ENCODE data around the gene XYLB.
"Not testable (repeated sequence)": the region's sequence is repeated elsewhere in the genome, so short reads cannot be mapped to it uniquely, and the experiment has no call there.

Gene XYLB

DNA sequence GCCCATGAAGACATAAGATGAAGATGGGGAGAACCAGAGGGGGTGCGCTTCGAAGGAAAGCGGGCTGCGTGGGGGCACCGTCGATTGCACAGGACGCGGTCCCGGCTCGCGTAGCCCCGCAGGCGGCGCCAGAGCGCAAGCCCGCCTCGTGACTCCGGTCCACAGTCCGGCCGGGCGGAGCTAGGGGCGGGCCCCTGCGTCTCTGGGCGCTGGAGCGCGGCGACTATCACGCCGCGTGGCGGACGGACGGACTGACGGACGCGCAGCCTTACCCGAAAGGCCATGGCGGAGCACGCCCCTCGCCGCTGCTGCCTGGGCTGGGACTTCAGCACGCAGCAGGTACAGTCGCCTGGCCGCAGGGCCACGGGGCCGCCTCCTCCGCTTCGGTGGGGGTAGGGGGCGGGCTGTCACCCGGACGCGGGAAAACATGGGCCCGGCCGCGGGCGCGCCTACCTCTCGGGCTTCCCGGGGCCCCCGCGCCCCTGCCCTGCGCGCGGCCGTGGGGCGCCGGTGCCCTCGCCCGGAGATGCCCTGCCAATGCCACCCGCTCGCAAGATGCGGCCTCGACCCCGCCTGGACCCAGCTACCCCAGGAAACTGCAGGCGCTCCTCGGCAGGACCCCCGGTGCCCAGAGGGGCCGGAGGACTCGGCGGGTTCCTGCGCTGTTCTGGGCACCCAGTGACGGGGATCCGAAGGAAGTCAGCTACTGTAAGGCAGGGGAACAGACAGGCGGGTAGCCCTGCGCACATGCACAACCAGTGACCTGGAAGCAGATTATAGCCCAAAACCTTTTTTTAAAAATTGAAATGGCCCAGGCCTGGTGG, at the start of gene XYLB:
Gene XYLB, plus strand, starts transcription at position 199 of the 824 bp plus-strand sequence. Its CDS starts 84 bp downstream, at position 283.
- peak; percentile 89 for DNase-seq (ENCODE audit: low spot score)

DNA sequence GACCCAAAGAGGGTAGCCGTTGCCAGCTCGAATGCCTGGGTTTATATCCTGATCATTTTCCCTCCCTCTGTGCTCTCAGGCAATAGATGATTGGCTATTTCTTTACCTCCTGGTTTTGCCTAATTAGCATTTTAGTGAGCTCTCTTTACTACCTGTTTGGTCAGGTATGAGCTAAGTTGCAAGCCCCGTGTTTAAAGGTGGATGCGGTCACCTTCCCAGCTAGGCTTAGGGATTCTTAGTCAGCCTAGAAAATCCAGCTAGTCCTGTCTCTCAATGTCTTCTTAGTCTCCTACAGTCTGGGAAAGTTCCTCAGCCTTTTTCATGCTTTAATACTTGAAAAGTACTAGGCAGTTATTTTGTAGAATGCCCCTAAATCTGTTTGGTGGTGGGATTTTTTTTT, 49.5 kb upstream of the XYLB start:
- not testable (repeated sequence) for DNase-seq (ENCODE audit: low spot score)

DNA sequence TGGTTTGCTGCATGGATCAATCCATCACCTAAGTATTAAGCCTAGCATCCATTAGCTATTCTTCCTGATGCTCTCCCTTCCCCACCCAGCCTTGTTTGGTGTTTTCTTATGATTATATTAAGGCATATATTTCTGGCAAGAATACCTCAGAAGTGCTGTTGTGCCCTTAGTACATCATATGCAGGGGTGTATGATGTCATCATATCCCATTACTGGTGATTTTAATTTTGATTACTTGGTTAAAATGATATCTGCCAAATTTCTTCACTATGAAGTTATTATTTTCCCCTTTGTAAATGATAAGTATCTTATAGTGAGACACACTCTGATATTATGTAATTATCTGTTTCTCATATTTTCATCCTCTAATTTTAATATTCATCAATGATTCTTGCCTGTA, 49.0 kb upstream of the XYLB start:
- no peak for DNase-seq (ENCODE audit: low spot score)

DNA sequence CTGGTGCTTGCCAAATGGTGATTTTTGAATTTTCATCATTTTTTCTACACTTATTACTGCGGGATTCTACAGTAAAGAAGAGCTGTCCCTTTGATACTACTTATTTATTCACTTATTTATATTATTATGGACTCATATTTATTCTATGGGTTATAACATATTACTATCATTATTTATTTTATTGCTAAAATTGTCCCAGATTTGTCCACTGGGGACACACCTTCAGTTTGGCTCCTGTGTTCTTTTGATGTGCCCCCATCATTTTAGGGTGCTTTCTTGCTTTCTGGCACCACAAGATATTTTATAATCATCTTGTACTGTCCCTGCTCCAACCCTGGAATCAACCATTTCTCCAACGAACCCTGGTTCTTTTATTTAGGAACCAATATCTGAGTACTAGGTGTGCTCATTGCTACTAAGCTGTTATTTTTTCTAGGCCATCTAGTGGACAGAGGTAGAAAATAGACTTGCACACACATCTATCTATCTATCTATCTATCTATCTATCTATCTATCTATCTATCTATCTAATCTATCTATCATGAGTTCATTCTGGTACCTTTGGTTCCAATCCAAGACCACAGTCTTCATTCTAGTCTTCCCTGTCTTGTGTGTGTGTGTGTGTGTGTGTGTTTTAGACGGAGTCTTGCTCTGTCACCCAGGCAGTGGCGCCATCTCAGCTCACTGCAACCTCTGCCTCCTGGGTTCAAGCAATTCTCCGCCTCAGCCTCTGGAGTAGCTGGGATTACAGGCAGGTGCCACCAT, 48.5 kb upstream of the XYLB start:
- no peak for DNase-seq (ENCODE audit: low spot score)

DNA sequence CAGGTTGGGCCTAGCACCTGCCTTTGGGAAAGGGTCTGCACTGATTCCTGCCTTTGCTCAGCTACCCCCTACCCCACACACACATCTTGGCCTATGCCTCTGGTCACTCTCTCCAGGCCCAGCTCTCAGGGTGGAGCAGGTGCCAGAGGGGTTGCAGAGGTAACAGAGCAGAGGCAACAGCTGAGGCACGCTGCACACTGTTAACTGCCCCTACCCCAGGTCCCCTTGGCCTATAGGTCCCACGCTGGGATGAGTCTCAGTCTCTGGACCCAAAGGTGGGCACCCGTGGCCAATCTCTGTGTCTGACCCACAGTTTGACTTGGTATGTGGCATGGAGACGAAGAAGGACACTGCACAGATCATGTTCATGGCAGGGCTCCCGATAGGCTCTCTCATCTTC, 39.6 kb upstream of the XYLB start:
- no peak for DNase-seq (ENCODE audit: low spot score)

DNA sequence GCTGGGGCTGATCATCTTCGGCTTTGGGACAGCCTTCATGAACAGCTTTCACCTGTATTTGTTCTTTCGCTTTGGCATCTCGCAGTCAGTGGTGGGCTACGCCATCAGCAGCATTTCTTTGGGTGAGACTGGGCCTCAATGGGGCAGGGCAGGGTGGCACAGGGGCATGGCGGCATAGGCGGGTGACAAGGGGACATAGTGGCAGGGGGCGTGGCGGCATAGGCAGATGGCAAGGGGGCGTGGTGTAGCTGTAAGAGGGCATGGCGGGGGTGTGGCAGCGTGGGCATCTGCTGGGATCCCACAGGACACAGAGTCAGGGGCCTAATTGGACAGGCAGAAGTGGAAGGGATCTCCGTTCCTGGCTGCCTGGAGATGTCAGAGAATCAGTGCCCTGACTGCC, 39.0 kb upstream of the XYLB start:
- no peak for DNase-seq (ENCODE audit: low spot score)

DNA sequence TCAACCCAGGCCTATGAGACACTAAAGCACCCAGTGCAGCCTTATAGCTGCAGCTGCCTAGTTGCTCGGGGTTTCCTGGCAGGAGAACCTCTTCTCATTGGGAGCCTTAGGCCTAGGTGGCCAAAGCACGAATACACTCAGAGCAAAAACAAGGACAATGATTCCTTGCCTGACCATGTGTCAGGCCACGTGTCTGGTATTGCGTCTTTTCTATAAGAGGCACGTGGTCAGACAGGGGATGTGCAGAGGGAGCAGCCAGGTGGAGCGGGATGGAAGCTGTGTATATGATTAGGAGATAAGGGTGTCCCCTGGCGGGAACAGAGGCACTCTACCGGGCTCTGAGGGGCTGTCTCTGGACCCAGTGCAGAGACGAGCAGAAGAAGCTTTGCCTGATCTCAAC, 38.1 kb upstream of the XYLB start:
- no peak for DNase-seq (ENCODE audit: low spot score)

DNA sequence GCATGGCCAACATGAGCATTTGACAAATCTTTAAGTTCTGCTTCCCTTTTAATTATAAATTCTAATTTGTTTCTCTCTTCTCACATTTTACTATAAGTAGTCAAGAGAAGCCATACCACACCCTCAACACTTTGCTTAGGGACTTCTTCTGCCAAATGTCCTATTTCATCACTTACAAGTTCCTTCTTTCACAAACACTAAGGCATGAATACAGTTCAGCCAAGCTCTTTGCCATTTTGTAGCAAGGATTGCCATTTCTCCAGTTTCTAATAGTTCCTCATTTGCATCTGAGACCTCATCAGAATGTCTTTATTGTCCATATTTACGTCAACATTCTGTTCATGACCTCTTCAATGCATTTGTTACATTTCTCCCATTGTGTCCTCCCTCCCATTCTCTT, 35.1 kb upstream of the XYLB start:
- no peak for DNase-seq (ENCODE audit: low spot score)

DNA sequence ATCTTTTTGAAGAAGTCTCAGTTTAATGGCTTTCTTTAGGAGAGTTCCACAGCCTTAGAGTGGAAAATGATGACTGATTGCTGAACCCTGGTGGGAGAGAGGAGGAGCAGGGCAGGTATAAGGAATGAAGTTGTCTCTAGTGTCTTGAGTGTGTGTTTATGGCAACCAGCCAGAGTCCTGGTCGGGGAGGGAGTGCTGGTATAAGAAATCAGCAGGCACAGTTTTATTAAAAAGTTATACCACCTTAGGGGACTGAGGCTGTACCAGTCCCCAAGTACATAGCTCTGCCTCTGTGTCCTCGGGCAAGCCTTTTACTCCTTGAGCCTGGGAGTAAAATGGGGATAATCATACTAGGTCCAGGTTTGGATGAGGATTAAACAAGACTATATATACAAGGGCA, 34.6 kb upstream of the XYLB start:
- no peak for DNase-seq (ENCODE audit: low spot score)

DNA sequence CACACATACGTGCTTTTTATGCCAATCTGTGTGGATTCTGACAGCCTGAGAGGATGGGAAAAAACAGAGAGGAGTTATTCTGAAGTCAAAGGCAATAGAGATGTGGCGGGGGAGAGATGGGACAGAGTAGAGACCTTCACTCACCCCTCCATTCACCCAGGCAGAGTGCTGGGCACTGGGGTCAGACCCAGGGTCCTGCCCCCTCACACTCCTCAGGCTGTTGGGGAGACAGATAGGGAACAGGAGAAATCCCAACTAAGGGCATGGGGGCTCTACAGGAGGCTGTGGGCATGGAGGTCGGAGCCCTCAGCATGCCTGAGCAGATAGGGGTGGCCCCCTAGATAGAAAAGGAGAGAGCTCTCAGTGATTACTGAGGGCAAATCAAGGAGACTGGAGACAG, 34.2 kb upstream of the XYLB start:
- DNase-seq (ENCODE audit: low spot score), result no peak

DNA sequence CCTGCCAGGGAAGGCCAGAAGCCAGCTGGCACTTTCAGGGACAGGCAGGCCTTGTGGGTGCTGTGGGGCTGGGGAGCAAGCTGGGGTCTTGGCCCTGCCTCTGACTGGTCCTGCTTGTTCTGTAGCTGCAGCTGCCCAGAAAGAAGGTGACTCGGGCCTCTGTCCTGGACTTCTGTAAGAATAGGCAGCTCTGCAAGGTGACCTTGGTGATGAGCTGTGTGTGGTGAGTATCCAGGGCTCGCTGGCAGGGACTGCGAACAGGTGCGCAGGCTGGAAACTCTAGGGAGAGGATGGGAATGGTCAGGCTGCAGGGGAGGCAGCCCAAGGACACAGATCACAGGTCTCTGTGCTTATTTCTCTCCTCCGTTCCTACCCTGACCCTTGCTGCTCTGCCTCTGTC, 33.3 kb upstream of the XYLB start:
- no peak for DNase-seq (ENCODE audit: low spot score)

DNA sequence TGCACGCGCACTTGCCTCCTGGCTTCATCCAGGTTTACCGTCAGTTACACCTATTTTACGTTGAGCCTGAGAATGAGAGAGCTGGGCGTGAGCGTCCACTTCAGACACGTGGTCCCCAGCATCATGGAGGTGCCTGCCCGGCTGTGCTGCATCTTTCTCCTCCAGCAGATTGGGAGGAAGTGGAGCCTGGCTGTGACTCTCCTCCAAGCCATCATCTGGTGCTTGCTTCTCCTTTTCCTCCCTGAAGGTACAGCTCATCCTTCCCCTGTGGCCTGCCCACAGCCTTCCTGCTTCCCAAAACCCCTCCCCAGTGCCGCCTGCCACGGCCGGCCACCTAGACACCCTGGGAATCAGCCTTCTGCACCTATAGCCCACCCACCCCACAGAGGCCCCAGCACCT, 32.9 kb upstream of the XYLB start:
- no peak for DNase-seq (ENCODE audit: low spot score)

DNA sequence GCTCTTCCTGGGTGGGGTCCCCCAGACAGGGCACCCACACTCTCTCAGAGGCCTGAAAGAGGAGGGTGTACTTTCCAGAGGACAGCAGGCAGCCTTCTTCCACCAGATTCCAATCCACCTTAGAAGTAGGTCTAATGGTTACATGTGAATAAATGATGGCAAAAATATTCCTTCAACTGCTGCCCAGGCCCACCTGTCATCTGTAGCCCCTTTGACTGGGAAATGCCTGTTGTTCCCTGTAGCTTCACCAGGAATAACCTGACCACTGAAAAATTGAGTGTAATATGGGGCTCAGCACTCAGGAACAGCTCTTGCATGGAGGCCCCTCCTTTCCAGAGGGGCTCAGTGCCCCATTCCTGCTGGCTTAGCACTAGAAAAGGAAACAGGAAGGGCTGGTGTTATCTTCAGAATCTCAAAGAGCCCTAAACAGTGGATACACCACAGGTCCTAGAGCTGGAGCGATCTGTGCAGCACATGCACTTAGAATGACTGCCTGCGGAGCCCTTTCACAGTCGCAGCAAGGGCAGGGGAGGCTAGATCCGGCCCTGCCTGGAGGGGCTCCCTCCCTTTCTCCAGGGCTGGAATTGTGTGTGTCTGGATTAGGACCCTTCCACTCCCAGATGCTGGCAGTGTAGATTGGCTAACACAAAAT, 32.3 kb upstream of the XYLB start:
- no peak for DNase-seq (ENCODE audit: low spot score)

DNA sequence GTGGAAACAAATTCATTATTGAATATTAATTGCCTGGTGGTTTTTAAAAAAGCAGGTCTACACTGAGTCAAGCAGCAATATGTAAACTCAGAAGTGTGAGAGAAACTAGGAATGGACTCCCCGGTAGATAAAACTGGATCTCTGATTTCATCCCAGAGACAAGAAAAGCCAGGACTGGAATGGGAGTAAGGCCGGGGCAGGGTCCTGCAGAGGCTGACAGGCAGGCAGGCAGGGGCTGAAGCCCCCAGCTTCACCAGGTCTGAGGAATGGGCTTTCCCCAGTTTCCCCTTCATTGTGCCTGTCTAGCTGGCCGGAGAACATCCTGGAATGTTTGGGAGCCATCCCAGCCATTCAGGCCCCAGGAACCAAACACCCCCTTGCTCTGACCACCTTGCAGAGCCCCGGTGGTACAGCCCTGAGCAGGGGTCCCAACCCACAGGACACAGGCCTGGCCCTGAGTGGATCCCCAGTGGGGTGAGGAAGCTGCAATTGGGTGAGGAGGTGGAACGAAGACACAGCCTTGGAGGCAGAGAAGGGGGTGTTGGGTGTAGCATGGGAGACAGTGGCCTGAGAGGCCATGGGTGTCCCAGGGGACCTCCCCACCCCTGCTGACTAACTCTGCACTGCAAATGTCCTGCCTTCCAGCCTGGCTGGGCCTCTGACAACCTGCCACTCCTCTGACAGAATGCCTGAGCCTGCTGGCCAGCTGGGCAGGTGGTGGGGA, 31.7 kb upstream of the XYLB start:
- DNase-seq (ENCODE audit: low spot score), result no peak

DNA sequence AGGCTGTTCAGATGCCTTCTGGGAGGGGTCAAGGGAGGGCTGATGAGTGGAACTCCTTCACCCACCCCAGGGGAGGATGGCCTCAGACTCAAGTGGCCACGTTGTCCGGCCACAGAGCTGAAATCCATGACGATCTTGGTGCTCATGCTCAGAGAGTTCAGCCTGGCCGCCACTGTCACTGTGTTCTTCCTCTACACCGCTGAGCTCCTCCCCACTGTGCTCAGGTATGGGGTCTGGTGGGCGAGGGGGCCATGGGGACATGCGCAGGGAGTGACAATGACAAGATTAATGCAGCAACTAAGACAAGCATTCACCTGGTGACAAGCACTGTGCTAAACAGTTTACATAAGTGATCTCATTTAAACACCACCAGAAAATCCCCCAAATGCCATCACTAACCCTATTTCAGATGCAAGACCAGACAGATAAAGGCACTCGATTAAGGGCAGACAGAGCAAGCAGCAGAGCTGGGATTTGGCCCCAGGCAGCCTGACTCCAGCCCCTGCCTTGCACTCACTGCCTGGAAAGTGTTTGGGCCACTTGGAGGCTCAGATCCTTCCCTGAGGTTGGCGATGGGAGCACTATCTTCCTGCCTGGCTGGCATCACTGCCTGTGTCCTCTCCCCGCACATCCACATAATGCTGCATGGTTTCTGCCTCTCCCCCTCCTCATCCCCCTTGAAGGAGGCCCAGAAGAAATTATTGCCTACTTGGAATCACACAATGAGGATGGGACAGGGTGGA, 30.9 kb upstream of the XYLB start:
- no peak for DNase-seq (ENCODE audit: low spot score)

DNA sequence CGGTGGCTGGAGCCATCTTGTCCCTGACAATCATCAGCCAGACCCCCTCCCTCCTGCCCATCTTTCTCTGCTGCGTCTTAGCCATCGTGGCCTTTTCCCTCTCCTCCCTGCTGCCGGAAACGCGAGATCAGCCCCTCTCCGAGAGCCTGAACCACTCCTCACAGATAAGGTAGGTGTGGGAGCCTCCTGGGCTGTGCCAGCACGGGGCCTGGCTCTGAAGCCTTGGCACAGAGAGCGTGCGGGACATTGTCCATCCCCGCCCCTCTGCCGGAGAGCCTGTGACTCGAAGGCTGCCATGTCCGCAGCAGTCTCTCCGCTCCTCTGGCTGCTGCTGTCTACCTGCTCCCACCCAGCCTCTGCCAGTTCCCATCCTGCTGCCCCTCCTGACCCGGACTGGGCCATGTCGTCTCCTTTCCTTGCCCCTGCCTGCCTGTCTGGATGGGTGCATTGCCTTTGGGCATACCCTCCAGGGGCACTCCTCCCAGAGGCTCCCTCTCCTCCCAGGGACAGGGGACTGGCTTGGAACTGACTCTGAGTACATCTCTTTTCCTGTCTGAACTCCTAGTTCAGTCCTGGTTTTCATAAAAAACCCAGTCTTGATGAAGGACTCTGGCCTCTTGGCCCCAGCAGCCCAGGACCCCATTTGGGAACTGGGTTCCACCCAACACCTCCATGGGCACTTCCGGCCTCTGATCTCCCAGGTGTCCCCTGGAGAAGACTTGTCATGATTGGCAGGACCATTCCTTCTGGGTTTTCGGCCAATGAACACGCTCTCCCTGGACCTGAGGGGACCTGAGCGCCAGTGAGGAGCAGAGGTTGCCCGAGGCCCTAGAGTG, 30.0 kb upstream of the XYLB start:
- no peak for DNase-seq (ENCODE audit: low spot score)

DNA sequence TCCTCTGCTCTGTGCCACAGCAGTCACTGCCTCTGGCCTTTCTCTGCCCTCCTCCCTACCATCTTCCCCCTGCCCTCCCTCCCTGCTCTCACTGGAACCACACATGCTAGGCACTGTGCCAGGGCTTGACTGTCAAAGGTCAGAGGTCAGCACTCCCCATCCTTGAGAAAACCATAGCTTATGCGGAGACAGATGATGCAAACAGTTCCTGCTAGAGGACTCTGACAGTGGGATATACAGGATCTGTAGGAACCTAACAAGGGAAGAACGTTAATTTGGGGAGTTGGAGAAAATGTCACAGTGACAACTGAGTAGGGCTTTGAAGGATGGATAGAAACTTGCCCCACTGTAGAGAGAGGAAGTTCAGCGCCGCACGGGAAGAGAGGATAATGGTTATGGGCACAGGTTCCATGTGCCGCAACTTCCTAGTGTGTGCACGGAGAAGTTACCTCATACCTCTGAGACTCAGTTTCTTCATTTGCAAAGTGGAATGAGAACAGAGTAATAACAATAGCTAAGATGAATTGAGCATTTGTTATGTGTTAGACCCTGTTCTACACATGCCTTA, 29.3 kb upstream of the XYLB start:
- no peak for DNase-seq (ENCODE audit: low spot score)

DNA sequence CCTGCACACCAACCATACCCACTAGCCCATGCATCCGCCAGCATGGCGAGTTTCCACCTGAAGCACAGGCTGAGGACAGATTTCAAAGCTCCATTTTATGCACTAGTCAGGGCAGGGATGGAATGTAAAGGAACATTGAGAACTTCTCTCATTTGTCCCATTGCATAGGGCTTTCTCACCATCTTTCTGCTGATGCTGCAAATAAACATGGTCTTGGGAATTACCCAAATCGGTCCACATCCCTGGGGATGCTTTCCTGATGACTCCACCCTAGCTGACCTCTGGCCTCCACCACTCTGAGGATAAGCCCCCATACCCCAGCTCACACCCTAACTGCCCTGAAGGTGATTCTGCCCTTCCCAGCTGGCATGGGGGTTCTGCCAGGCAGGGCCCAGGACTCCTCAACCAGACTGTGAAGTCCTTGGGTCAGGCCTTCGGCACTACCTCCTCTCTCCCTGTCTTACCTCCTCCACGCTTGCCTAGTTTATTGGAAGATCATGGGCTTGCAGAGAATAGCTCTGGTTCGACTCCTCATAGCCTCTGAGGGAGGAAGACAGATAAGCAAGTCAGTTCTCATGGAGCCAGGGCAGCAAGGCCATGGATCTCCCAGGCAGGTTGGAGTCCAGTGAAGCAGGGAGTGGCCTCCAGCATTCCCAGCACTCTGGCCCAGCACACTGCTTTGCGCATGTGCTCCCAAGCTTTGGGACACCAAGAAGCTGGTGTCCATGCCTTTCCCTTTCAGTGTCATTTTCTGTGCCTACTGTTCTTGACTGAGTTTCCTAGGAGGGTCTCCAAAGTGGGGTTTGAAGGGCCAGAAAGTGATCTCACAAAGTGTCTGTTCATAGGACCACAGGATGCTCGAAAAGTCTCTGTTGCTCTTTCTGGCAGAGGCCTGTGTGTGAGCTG, 27.6 kb upstream of the XYLB start:
- no peak for DNase-seq (ENCODE audit: low spot score)

DNA sequence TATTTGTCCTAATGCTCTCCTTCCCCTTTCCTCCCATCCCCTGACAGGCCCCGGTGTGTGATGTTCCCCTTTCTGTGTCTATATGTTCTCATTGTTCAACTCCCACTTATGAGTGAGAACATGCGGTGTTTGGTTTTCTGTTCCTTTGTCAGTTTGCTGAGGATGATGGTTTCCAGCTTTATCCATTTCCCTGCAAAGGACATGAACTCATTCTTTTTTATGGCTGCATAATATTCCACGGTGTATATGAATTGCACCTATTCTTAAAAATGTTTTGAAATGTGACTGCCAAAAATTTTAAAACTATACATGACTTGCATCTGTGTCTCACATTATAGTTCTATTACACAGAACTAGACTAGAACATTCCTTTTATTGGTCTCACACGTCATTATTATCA, 25.9 kb upstream of the XYLB start:
- DNase-seq (ENCODE audit: low spot score), result not testable (repeated sequence)
